Measurements from ENCODE around the gene SIPA1. TPM values are rescaled to one million over a fixed set of nuclear protein-coding genes. Genes with fewer than 3 reads are reported as not detected.

SIPA1 gene
- total and polyA plus RNA-seq, 2 of the 13 experiments (the other 11 are each of a cell fraction or from before 2014, with no cell fraction given): 5.8 to 7.7 TPM

DNA sequence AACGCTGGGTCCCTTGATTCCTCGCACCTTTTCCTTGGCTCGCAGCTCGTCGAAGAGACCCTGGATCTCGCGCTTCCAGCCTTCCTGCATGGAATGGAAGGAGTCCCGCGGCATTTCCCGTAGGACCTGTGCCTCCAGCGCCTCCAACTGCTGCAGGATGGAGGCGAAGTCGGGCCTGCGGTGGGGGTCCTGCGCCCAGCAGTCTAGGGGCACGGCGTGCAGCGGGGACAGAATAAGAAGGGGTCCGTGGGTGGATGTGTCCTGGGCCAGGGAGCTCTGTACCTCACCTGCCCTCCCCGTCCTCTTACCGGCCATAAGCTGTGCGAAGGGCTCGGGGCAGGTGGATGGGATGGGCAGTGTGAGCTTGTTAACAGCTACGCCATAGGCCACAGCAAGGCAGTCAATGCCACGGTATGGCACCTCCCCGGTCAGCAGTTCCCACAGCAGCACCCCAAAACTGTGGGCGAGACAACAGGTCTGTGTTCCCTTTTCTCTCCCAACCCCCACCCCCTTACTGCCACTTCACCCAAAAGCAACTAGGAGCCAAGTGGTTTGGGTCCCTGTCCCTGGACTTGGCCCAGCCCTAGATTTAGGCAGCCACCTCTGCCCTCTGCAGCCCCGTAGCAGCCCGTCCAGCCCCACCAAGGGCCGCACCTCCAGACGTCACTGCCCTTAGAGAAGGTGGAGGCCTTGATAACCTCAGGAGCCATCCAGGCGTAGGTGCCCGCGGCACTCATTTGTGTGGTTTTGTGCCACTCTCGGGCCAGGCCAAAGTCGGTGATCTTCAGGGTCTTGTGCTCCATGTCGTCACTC is 30.1 kb upstream of the SIPA1 start:
- no peak; the same call in 2 of the 3 replicates for ATAC-seq
- Histone ChIP-seq H3K27ac (ENCODE audit: extremely low read length, insufficient read depth, low read length) (no peak overlapping the region), H3K9ac (ENCODE audit: insufficient read depth, low read depth, low read length) (no peak overlapping the region), H4K20me1 (ENCODE audit: insufficient read depth, low read length) (peaks cover 15% of the 10 kb centered on the region; the same call in 1 of the 2 replicates), H3K36me3 (replicated peaks in 1 of 2; ENCODE audit: control insufficient read depth in 1 of 2, insufficient read depth in 2 of 2, low read length in 2 of 2) (peaks cover 29 to 76% of the 10 kb centered on the region in 2 experiments), H3K4me1 (ENCODE audit: insufficient read depth, low read length) (peaks cover 35% of the 10 kb centered on the region), H3K9me3 (ENCODE audit: low read length) (no peaks in the 10 kb centered on the region), H3K79me2 (ENCODE audit: insufficient read depth, low read length) (peaks cover 33% of the 10 kb centered on the region), H3K27me3 (ENCODE audit: control insufficient read depth in 1 of 2, insufficient read depth in 2 of 2, low read length in 2 of 2) (no peaks in the 10 kb centered on the region), H2AFZ (ENCODE audit: low read length) (no peak overlapping the region), H3K4me3 (replicated peaks in 1 of 3; ENCODE audit: insufficient read depth in 1 of 3, low read depth in 2 of 3, low read length in 3 of 3) (no peak overlapping the region), H3K4me2 (ENCODE audit: low read depth, low read length) (no peak overlapping the region)
- intact Hi-C loops (cut with micrococcal nuclease; ENCODE audit: unreplicated experiment) (no loop called here), in situ Hi-C loops (cut with HindIII; ENCODE audit: extremely low pct_ligation_motif_present, low pct_unique_long_range_greater_than_20kb) (no loop called here)
- ChIA-PET POLR2A (no interaction called here), CTCF (ENCODE audit: low intra/inter-chr PET ratio, low total read pairs) (no interaction called here)
- no TSS peak for BruUV-seq (replicated peaks)
- WGBS (ENCODE audit: low lambda C conversion rate): 99% methylated on average over 22 of the region's 37 CpGs
- no peak for DNase-seq (ENCODE audit: low spot score)
- FAIRE-seq: no peak
- TF ChIP-seq MEIS2 (CRISPR knock-in tag; IDR thresholded peaks at IDR 0.05): no peak
- TF ChIP-seq, protein P1, sequence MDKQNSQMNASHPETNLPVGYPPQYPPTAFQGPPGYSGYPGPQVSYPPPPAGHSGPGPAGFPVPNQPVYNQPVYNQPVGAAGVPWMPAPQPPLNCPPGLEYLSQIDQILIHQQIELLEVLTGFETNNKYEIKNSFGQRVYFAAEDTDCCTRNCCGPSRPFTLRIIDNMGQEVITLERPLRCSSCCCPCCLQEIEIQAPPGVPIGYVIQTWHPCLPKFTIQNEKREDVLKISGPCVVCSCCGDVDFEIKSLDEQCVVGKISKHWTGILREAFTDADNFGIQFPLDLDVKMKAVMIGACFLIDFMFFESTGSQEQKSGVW (CRISPR knock-in tag; IDR thresholded peaks at IDR 0.05; ENCODE audit: borderline replicate concordance): no peak
- TF ChIP-seq ZNF776 (CRISPR knock-in tag; IDR thresholded peaks at IDR 0.05): 0 out of 2 replicates have a peak, but pooled peaks have one; percentile 35
- TF ChIP-seq ARID2 (CRISPR knock-in tag; IDR thresholded peaks at IDR 0.05; ENCODE audit: borderline replicate concordance): no peak
- TF ChIP-seq MAFK (conservative IDR thresholded peaks at IDR 0.05 in 1 of 2, IDR thresholded peaks at IDR 0.05 in 1 of 2; ENCODE audit: low read length in 2 of 2): no peak
- peak; percentile 92 for TF ChIP-seq AGO2 (optimal IDR thresholded peaks at IDR 0.05; ENCODE audit: low read depth, low read length)
- peak; percentile 62 for TF ChIP-seq RBFOX2 (IDR thresholded peaks at IDR 0.05; ENCODE audit: low read depth, low read length)
- TF ChIP-seq HNRNPL (IDR thresholded peaks at IDR 0.05; ENCODE audit: low read depth, low read length): 0 out of 2 replicates have a peak, but pooled peaks have one; percentile 35
- TF ChIP-seq SCMH1 (CRISPR knock-in tag; IDR thresholded peaks at IDR 0.05; ENCODE audit: borderline replicate concordance): no peak
- TF ChIP-seq, protein P2, sequence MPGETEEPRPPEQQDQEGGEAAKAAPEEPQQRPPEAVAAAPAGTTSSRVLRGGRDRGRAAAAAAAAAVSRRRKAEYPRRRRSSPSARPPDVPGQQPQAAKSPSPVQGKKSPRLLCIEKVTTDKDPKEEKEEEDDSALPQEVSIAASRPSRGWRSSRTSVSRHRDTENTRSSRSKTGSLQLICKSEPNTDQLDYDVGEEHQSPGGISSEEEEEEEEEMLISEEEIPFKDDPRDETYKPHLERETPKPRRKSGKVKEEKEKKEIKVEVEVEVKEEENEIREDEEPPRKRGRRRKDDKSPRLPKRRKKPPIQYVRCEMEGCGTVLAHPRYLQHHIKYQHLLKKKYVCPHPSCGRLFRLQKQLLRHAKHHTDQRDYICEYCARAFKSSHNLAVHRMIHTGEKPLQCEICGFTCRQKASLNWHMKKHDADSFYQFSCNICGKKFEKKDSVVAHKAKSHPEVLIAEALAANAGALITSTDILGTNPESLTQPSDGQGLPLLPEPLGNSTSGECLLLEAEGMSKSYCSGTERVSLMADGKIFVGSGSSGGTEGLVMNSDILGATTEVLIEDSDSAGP (CRISPR knock-in tag; IDR thresholded peaks at IDR 0.05; ENCODE audit: borderline replicate concordance): 0 out of 2 replicates have a peak, but pooled peaks have one; percentile 23
- no peak for TF ChIP-seq ZNF335 (CRISPR knock-in tag; IDR thresholded peaks at IDR 0.05)
- TF ChIP-seq, protein P3, sequence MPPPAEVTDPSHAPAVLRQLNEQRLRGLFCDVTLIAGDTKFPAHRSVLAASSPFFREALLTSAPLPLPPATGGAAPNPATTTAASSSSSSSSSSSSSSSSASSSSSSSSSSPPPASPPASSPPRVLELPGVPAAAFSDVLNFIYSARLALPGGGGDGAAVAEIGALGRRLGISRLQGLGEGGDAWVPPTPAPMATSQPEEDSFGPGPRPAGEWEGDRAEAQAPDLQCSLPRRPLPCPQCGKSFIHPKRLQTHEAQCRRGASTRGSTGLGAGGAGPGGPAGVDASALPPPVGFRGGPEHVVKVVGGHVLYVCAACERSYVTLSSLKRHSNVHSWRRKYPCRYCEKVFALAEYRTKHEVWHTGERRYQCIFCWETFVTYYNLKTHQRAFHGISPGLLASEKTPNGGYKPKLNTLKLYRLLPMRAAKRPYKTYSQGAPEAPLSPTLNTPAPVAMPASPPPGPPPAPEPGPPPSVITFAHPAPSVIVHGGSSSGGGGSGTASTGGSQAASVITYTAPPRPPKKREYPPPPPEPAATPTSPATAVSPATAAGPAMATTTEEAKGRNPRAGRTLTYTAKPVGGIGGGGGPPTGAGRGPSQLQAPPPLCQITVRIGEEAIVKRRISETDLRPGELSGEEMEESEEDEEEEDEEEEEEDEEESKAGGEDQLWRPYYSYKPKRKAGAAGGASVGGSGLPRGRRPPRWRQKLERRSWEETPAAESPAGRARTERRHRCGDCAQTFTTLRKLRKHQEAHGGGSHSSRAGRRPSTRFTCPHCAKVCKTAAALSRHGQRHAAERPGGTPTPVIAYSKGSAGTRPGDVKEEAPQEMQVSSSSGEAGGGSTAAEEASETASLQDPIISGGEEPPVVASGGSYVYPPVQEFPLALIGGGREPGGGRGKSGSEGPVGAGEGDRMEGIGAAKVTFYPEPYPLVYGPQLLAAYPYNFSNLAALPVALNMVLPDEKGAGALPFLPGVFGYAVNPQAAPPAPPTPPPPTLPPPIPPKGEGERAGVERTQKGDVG (CRISPR knock-in tag; IDR thresholded peaks at IDR 0.05; ENCODE audit: borderline replicate concordance): no peak
- peak; percentile 63; the same call in 1 of the 2 replicates for TF ChIP-seq POLR2AphosphoS2 (IDR thresholded peaks at IDR 0.05; ENCODE audit: low read depth, low read length)
